B cell (primary cell): Measurements from ENCODE around the gene LHFPL6. TPM values are rescaled to one million over a fixed set of nuclear protein-coding genes. Genes with fewer than 3 reads are reported as not detected.

ENCODE experiments used
- ATAC-seq: fragments of 200-7000 bp; cut with Tn5 transposase; one replicate; pipeline ENCODE4 v1.10.0; 2021; ENCODE audit warnings: low read depth, mild to moderate bottlenecking, moderate number of reproducible peaks, moderate library complexity
- CTCF ChIA-PET: fragments of 350-600 bp; sonication (Branson Sonifier 250); formaldehyde crosslinking; loops from one replicate; lab custom pipeline; 2021; ENCODE audit warnings: antibody characterized with exemption, inconsistent platforms; lab: Charles Lee
- POLR2A ChIA-PET: fragments of 350-600 bp; sonication (Branson Sonifier 250); formaldehyde crosslinking; loops from one replicate; lab custom pipeline; 2021; ENCODE audit warnings: antibody characterized with exemption; lab: Charles Lee
- DNase-seq: peaks from one replicate; pipeline ENCODE4 v3.0.0; 2013
- H2AFZ ChIP-seq: 2 replicates; pipeline ENCODE4 v1.6.1; 2012; ENCODE audit warnings: mild to moderate bottlenecking, low read depth, low read length; ENCODE audit not compliant: insufficient read depth, poor library complexity, severe bottlenecking
- H3K27ac ChIP-seq, 2 donors: 1 replicate in 1 of 2; 2 replicates in 1 of 2; pipeline ENCODE4 v1.5.1; 2012 to 2013; ENCODE audit warnings: low read length in 2 of 2, mild to moderate bottlenecking in 2 of 2, moderate library complexity in 1 of 2
- H3K27me3 ChIP-seq, 4 experiments: fragments of 200-600 bp in 1 of 4; sonication (generic) in 1 of 4; replicated peaks in 1 of 4; 1 replicate in 2 of 4; 2 replicates in 2 of 4; pipeline versions ENCODE4 v1.6.1 to v1.7.0; 2013 to 2016; ENCODE audit warnings: low read length in 3 of 4, mild to moderate bottlenecking in 2 of 4, mixed read lengths in 1 of 4, moderate library complexity in 1 of 4; ENCODE audit not compliant: insufficient read depth in 4 of 4, control insufficient read depth in 3 of 4; ENCODE audit errors: control extremely low read depth in 1 of 4
- H3K36me3 ChIP-seq, 2 experiments: replicated peaks in 1 of 2; 1 replicate in 1 of 2; 2 replicates in 1 of 2; pipeline versions ENCODE4 v1.6.1 to v1.7.1; 2013; ENCODE audit warnings: low read length in 1 of 2; ENCODE audit not compliant: insufficient read depth in 2 of 2, control insufficient read depth in 1 of 2; ENCODE audit errors: control extremely low read depth in 1 of 2, extremely low read depth in 1 of 2
- H3K4me1 ChIP-seq, 2 donors: fragments of 200-600 bp in 1 of 2; sonication (generic) in 1 of 2; 1 replicate in 1 of 2; 2 replicates in 1 of 2; pipeline versions ENCODE4 v1.5.1 to v1.6.1; 2013 to 2017; ENCODE audit warnings: low read length in 2 of 2; ENCODE audit not compliant: control insufficient read depth in 2 of 2, insufficient read depth in 2 of 2
- H3K4me2 ChIP-seq: replicated peaks from 2 replicates; pipeline ENCODE3; 2012; ENCODE audit warnings: mild to moderate bottlenecking, low read depth, low read length; ENCODE audit not compliant: poor library complexity, severe bottlenecking
- H3K4me3 ChIP-seq, 5 experiments: fragments of 200-600 bp in 1 of 5; sonication (generic) in 1 of 5; 1 replicate in 3 of 5; 2 replicates in 2 of 5; pipeline versions ENCODE4 v1.5.1 to v1.7.0; 2011 to 2016; ENCODE audit warnings: low read length in 4 of 5, mild to moderate bottlenecking in 4 of 5, low read depth in 2 of 5, control low read depth in 1 of 5, moderate library complexity in 1 of 5; ENCODE audit not compliant: insufficient read depth in 1 of 5; ENCODE audit errors: control extremely low read depth in 1 of 5, extremely low read depth in 1 of 5
- H3K79me2 ChIP-seq: fragments of 200-600 bp; sonication (generic); one replicate; pipeline ENCODE4 v1.6.0; 2016; ENCODE audit warnings: low read length; ENCODE audit not compliant: control insufficient read depth, insufficient read depth
- H3K9ac ChIP-seq: fragments of 200-600 bp; sonication (generic); 2 replicates; pipeline ENCODE4 v1.6.1; 2017; ENCODE audit warnings: mild to moderate bottlenecking, low read length, moderate library complexity
- H3K9me3 ChIP-seq, 3 donors: one replicate each; pipeline versions ENCODE4 v1.6.1 to v1.7.1; 2013; ENCODE audit warnings: low read length in 2 of 3; ENCODE audit not compliant: control insufficient read depth in 2 of 3, insufficient read depth in 1 of 3; ENCODE audit errors: control extremely low read depth in 1 of 3
- H4K20me1 ChIP-seq: 2 replicates; pipeline ENCODE4 v1.6.0; 2012; ENCODE audit warnings: mild to moderate bottlenecking, low read length; ENCODE audit not compliant: insufficient read depth, control insufficient read depth, poor library complexity, severe bottlenecking
- H3K27ac Mint-ChIP-seq: one replicate; pipeline ENCODE4 v1.8.0; 2021; ENCODE audit warnings: mixed read lengths
- H3K27me3 Mint-ChIP-seq: one replicate; pipeline ENCODE4 v1.8.0; 2021; ENCODE audit warnings: mixed read lengths
- H3K4me1 Mint-ChIP-seq: one replicate; pipeline ENCODE4 v1.8.0; 2021; ENCODE audit warnings: mixed read lengths
- H3K4me3 Mint-ChIP-seq: one replicate; pipeline ENCODE4 v1.8.0; 2021; ENCODE audit warnings: mixed read lengths
- H3K9me3 Mint-ChIP-seq: one replicate; pipeline ENCODE4 v1.8.0; 2022; ENCODE audit warnings: mixed read lengths; ENCODE audit not compliant: insufficient read depth
- EZH2 ChIP-seq: IDR thresholded peaks from 2 replicates; pipeline ENCODE4 v1.6.1; 2012; ENCODE audit warnings: borderline replicate concordance, low read depth, mild to moderate bottlenecking, moderate library complexity, low read length; ENCODE audit not compliant: insufficient read depth, poor library complexity, severe bottlenecking
- WGBS: methylation state at CpG from one replicate; pipeline ENCODE4 v1.1.5; 2013; ENCODE audit warnings: missing lambda C conversion rate; ENCODE audit not compliant: insufficient coverage; 5-methylcytosine and 5-hydroxymethylcytosine counted together
- intact Hi-C: fragments of 100-400 bp; cut with micrococcal nuclease; formaldehyde crosslinking; loops from one replicate; pipeline ENCODE4 v1.10.0; 2022
- polyA plus RNA-seq: library from polyadenylated mRNA; depleted of rRNA; stranded (reverse); fragments of >200 nt; gene quantifications from 2 replicates; pipeline ENCODE4 v1.2.3, GENCODE V29; 2012
- total RNA-seq, 2 donors: library from RNA; stranded (reverse); fragments of 120-200 nt in 1 of 2; gene quantifications; 1 replicate in 1 of 2; 2 replicates in 1 of 2; pipeline versions ENCODE4 v1.2.3 to v1.2.4, GENCODE V29; 2013 to 2022
- TF ChIP-seq, protein P1 (sequence below): fragments of 200-600 bp; IDR thresholded peaks from one replicate; pipeline ENCODE4 v1.8.0; 2022; ENCODE audit warnings: antibody characterized with exemption, mild to moderate bottlenecking

Gene LHFPL6
- total and polyA plus RNA-seq, 2 donors (not counting 1 experiment from before 2014, with no cell fraction given) = 0.01 TPM; not detected in 1

DNA sequence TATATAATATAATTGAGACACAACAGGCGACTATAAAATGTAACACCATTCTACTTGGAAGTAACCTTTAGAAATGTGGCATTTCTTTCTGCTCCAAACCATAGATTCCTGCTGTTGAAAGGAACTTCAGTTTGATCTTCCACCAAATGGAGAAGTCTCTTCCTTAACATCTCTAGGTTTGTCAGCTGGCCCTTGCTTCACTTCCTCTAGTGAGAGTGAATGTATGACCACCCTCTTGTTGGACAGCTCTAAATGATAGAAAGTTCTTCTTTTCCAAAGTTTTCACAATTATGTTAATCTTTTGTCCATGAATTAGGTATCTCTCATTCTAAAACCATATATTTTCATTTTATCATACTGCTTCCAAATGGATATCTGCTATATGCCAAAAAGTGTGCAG is 38.7 kb upstream of the LHFPL6 start:
- no CpG with 5 or more reads among the region's 1 CpG for WGBS
- Histone ChIP-seq H3K4me1 (no peaks in the 10 kb centered on the region), H3K9me3 (peaks cover 1 to 9% (median 2%) of the 10 kb centered on the region in 3 donors), H3K79me2 (no peaks in the 10 kb centered on the region), H3K4me3 (no peak overlapping the region), H3K4me2 (no peak overlapping the region), H2AFZ (no peak overlapping the region), H3K27me3 (peaks cover 0 to 14% (median 2%) of the 10 kb centered on the region in 4 experiments), H4K20me1 (no peaks in the 10 kb centered on the region), H3K36me3 (no peaks in the 10 kb centered on the region), H3K27ac (no peak overlapping the region), H3K9ac (no peak overlapping the region)
- intact Hi-C loops = no loop called here
- DNase-seq (no peak), ATAC-seq (no peak)
- Mint-ChIP-seq H3K27ac (no peak overlapping the region), H3K4me1 (no peaks in the 10 kb centered on the region), H3K27me3 (peaks cover 38% of the 10 kb centered on the region), H3K9me3 (peaks cover 3% of the 10 kb centered on the region), H3K4me3 (no peak overlapping the region)
- ChIA-PET POLR2A (no interaction called here), CTCF (no interaction called here)
- TF ChIP-seq EZH2 = no peak
- TF ChIP-seq, protein P1, sequence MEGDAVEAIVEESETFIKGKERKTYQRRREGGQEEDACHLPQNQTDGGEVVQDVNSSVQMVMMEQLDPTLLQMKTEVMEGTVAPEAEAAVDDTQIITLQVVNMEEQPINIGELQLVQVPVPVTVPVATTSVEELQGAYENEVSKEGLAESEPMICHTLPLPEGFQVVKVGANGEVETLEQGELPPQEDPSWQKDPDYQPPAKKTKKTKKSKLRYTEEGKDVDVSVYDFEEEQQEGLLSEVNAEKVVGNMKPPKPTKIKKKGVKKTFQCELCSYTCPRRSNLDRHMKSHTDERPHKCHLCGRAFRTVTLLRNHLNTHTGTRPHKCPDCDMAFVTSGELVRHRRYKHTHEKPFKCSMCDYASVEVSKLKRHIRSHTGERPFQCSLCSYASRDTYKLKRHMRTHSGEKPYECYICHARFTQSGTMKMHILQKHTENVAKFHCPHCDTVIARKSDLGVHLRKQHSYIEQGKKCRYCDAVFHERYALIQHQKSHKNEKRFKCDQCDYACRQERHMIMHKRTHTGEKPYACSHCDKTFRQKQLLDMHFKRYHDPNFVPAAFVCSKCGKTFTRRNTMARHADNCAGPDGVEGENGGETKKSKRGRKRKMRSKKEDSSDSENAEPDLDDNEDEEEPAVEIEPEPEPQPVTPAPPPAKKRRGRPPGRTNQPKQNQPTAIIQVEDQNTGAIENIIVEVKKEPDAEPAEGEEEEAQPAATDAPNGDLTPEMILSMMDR = no peak

DNA sequence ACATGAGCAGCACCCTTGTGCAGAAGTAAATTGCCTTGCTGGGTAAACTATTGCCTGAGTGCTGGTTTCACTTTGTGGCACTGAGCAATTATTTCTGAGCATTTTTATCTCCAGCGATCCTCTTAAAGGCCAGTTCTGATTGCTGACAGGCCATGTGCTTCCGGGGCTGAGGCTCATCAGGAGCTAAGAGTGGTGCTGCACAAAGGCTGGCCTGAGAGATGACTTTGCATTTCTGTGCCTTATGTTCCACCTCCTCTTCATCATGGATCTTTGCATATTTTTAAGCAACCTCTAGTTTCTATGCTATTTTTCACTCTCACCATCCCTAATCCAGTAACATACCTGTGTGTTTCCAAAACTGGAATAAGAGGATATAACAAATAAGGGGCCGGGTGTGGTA is 34.9 kb upstream of the LHFPL6 start:
- Mint-ChIP-seq H3K27ac (no peak overlapping the region), H3K9me3 (peaks cover 3% of the 10 kb centered on the region), H3K4me1 (no peaks in the 10 kb centered on the region), H3K4me3 (no peak overlapping the region), H3K27me3 (peaks cover 48% of the 10 kb centered on the region)
- Histone ChIP-seq H4K20me1 (no peaks in the 10 kb centered on the region), H3K36me3 (no peaks in the 10 kb centered on the region), H3K27me3 (peaks cover 0 to 13% (median 5%) of the 10 kb centered on the region in 4 experiments), H3K4me1 (no peaks in the 10 kb centered on the region), H3K4me2 (no peak overlapping the region), H3K27ac (no peak overlapping the region), H3K4me3 (no peak overlapping the region), H2AFZ (no peak overlapping the region), H3K79me2 (no peaks in the 10 kb centered on the region), H3K9ac (no peak overlapping the region), H3K9me3 (peaks cover 0 to 9% (median 2%) of the 10 kb centered on the region in 3 donors)
- 97% methylated on average over 3 of the region's 3 CpGs for WGBS
- no peak for DNase-seq
- POLR2A ChIA-PET = interaction anchor here (0.6 kb wide), 1 partner anchor 318 kb away, joined by 3 read pairs; no protein-coding TSS in a partner anchor
- CTCF ChIA-PET = no interaction called here
- intact Hi-C loops = no loop called here
- TF ChIP-seq EZH2 = no peak
- TF ChIP-seq, protein P1 = no peak
- ATAC-seq = no peak
